HEK293 (cell line): ENCODE results near the gene UGT1A10.

ENCODE experiments used
- ATF2 ChIP-seq: fragments of 450-650 bp; formaldehyde crosslinking; IDR thresholded peaks from 2 replicates; pipeline ENCODE4 v1.5.1; 2016; ENCODE audit warnings: missing biosample characterization, missing genetic modification characterization, low read depth
- CTCF ChIP-seq: fragments of 450-650 bp; formaldehyde crosslinking; IDR thresholded peaks from 2 replicates; pipeline ENCODE4 v1.5.1; 2016; ENCODE audit warnings: missing biosample characterization, missing genetic modification characterization
- YY1 ChIP-seq: fragments of 450-650 bp; formaldehyde crosslinking; IDR thresholded peaks from 2 replicates; pipeline ENCODE4 v1.5.1; 2018; ENCODE audit warnings: missing biosample characterization, missing genetic modification characterization
- ZNF280D ChIP-seq: fragments of 450-650 bp; formaldehyde crosslinking; IDR thresholded peaks from 2 replicates; pipeline ENCODE4 v1.5.1; 2016; ENCODE audit warnings: missing biosample characterization, missing genetic modification characterization
- ZNF600 ChIP-seq: fragments of 450-650 bp; formaldehyde crosslinking; IDR thresholded peaks from 2 replicates; pipeline ENCODE4 v1.5.1; 2016; ENCODE audit warnings: missing biosample characterization, missing genetic modification characterization
- ZNF785 ChIP-seq: fragments of 450-650 bp; formaldehyde crosslinking; IDR thresholded peaks from 2 replicates; pipeline ENCODE4 v1.5.1; 2016; ENCODE audit warnings: missing biosample characterization, missing genetic modification characterization

GRCh38 chr2:233705911-233706506 is 69.8 kb downstream of the UGT1A10 start:
- TF ChIP-seq CTCF (tag by site-specific recombination) (no peak), YY1 (tag by site-specific recombination) (no peak), ZNF785 (tag by site-specific recombination) (no peak), ATF2 (tag by site-specific recombination) (no peak), ZNF600 (no peak), ZNF280D (tag by site-specific recombination) (no peak)
